ENCODE measurements around the gene NALF2.

Gene NALF2

DNA sequence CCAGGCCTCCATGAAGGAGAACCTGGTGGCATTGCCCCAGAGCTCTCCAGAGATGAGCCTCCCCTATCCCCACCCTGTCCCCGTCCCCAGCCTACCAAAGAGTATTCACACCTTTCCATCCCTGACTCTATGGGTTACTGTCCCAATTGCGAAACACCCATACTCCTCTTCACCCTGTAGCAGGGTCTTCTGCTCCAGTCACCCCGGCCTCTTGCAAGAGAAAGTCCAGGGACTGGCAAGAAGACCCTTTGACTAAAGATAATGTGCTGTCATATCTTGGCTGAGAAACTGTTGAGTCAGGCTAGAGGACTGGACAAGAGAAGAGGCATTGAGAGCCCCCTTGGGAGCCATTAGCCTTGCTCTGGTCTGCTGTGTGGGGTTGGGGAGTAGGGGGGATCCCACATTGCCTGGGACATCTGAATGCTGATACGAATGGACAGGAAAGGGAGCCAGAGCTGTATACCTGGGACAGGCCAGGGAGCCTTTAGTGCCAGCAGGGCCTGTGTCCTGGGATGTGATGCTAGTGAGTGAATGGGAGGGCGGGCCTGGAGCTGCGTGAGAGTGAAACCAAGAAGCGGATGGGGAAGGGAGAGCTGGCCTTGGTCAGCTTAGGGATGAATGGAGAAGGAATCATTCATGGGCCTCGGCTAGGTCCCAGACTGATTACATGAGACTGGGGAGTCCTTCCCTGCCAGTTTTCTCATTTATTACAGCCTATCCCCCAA is 27.1 kb downstream of the NALF2 start:
- no peak for DNase-seq

DNA sequence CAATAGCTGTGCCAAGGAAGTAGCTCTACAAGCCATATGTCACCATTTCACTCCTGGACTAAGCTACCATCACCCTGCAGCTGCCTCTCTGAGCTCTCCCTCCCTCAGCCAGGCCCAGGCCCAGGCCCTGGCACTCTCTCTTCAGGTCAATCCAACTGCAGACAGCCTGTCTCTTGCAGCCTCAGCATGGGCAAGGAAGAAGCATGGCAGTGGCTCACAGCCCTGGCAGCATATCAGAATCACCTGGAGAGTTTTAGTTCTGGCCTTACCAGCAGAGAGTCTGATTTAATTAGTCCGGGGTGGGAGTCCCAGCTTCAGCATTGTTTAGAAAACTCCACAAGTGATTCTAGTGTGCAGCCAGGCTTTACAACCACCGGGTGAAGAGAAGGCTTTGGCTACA is 31.5 kb downstream of the NALF2 start:
- DNase-seq: no peak

DNA sequence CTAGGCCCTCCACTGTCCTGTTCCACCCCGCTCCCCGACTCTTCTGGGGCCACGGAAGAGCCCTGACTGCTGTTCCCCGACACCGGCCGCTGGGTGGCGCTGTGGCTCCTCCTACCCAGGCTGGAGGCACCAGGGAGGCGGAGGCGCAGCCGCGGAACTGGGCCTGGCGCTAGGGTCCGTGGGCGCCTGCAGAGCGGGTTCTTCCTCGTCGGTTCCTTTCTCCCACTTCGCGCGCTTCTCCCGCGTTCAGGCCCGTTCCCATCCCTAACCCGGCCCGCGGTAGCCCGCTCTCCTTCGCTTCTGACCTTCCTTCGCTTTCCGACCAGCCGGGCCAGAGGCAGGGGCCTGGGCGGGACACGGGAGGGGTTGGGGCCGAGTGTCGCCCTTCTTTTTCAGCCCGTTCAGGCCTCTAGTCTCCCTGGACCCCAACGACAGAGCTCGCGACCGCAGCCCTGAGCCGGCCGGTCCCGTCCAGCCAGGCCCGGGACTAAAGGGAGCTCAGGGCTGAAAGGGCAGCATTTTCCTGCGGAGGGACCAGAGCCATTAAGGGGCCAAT is 34.3 kb downstream of the NALF2 start:
- DNase-seq: peak; percentile 10

DNA sequence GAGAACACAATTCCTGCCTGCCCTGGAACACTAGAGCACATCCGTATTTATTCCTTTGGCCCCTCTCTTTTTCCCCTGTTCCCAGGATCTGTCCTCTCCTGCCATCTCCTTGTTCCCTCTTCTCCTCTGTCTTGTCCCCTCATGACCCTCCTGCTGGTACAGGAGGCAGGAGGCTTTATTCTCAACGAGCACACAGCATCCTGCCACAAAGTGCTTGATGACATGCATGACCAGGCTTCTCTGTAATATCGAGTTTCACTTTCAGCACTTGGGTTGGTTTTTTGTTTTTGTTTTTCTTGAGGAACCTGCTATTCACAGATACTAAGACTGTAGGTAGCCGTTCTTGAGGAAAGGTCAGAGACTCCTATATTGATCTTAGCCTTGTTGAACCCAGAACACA is 35.3 kb downstream of the NALF2 start:
- DNase-seq: no peak

DNA sequence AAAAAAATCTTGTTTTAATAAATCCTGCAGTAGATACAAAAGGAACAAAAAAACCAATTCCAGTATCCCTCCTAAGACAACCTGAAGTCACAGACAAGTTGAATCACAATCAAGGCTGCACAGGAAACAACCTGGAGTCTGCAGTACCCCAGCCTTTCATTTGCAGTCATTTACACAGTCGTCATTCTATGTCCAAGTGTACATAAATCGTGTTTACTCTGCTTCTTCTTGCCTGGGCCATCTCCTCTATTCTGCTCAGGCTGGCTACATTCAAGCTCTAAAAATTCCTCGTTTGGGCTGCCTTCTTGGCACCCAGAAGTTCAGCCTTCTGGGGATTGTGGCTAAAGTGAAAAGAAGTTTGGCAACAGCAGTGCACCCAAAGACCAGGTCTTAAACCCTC is 37.8 kb downstream of the NALF2 start:
- no peak for DNase-seq

DNA sequence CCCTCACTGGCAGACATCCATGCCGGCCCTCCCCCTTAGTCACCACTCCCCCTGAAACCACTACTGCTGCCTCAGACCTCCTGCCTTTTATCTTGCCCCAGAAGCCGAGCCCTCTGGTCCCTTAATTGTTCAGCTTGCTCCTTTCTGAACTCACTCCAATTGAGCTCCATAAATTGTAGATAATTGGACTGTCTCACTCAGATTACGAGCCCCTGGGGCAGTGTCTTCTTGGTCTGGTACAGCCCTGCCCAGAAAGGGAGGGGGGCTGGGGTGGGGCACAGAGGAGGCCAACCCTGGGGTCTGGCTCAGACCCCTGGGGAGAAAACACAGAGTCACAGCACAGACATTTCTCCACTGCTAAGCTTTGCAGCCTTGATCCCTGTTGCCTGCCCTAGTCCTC is 39.4 kb downstream of the NALF2 start:
- DNase-seq: no peak

DNA sequence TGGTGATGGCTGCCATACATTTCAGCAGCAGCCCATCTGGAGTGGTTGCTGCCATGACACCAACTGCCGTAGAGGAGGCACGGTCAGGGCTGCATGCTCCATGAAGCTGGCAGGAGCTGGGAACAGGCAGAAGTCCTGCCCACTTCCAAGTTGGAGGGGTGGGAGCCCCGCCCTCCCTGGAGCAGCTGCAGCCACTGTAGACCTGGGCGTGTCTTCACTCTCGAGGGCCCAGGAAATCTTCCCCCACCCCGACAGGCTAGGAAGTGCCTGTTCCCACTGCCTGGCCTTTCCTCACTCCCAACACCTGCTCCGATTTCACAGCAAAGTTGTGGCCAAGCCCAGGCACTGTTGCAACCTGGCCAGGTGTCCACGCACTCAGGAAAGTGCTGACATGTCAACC is 42.3 kb downstream of the NALF2 start:
- no peak for DNase-seq

DNA sequence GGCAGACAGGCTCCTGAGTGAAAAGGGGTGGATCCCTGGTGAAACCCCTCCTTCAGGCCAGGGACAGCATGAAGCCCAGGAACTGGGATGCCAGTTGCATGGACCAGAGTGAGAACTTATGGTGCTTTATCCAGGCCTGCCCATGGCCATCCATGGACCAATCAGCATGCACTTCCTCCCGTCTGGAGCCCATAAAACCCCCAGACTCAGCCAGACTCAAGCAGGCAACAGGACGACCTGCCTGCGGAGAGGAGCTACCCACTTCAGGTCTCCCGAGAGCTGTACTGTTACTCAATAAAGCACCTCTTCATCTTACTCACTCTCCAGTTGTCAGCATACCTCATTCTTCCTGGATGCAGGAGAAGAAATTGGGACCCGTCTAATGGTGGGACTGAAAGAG is 42.9 kb downstream of the NALF2 start:
- no peak for DNase-seq

DNA sequence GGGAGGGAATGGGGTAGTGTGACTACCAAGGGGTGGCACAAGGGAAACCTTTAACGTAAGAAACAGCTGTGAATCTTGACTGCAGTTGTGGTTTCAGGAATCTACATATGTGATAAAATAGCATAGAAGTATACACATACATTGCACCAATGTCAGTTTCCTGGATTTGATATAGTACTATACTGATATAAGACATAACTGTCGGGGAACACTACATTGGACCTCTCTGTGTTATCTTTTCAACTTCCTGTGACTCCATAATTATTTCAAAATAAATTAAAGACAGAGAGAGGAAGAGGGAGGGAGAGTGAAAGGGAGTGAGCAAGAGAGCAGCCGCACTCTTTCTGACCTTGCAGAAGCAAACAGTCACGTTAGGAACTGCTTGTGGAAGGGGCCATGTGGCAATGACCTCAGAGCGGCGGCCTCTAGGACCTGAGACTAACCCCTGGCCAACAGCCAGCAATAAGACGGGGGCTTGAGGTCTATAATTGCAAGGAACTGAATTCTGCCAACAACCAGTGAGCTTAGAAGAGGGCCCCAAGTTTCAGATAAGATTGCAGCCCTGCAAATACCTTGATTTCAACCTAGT is 47.4 kb downstream of the NALF2 start:
- DNase-seq: no peak

DNA sequence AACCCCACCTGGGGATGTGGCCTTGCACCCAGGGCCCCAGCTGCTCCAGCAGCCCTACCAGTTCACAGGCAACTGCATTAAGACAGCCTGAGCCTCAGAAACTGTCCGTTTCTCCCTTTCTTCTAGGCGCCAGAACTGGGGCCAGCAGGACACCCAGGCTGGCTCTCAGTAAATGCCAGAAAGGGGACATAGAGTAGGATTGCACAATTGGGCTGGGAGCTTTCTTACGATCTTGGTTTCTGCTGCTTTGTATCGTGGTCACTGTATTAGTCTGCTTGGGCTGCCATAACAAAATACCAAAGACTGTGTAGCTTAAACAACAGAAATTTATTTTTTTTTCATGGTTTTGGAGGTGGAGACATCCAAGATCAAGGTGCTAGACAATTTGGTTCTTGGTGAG is 48.4 kb downstream of the NALF2 start:
- no peak for DNase-seq

Measured in NCI-H774 (cell line).